ENCODE results near the gene ATXN1. TPM values are rescaled to one million over a fixed set of nuclear protein-coding genes. Genes with fewer than 3 reads are reported as not detected.

The ATXN1 gene
- total and polyA plus RNA-seq, 2 of the 8 experiments (the other 6 are each of a cell fraction or from before 2014, with no cell fraction given) = 1.6 to 4.0 TPM

- Histone ChIP-seq H2AFZ (ENCODE audit: low read length) (no peak overlapping the region), H3K56ac (replicated peaks; ENCODE audit: insufficient read length, low read depth, low read length) (no peak overlapping the region), H3K27ac (ENCODE audit: low read depth, low read length) (no peak overlapping the region), H2BK5ac (ENCODE audit: low read depth, low read length) (no peak overlapping the region), H4K8ac (ENCODE audit: extremely low read depth, insufficient read depth, low read length) (no peak overlapping the region), H3K23ac (ENCODE audit: insufficient read length) (no peak overlapping the region), H3K14ac (ENCODE audit: insufficient read length) (no peak overlapping the region), H3K4me3 (ENCODE audit: extremely low read depth in 1 of 4, insufficient read depth in 2 of 4, low read depth in 3 of 4, low read length in 4 of 4) (no peak overlapping the region), H2BK15ac (ENCODE audit: low read length) (no peak overlapping the region), H4K20me1 (replicated peaks in 1 of 2; ENCODE audit: control insufficient read depth in 1 of 2, insufficient read depth in 2 of 2, low read length in 2 of 2) (no peaks in the 10 kb centered on the region), H2AK5ac (ENCODE audit: low read depth, low read length) (no peak overlapping the region), H3K4me2 (ENCODE audit: insufficient read depth in 1 of 2, low read depth in 2 of 2, low read length in 2 of 2) (no peak overlapping the region), H3K9ac (replicated peaks in 1 of 4; ENCODE audit: extremely low read depth in 1 of 4, low read depth in 3 of 4, low read length in 3 of 4) (no peak overlapping the region), H3K79me2 (ENCODE audit: control insufficient read depth in 1 of 2, insufficient read depth in 2 of 2, low read length in 2 of 2) (no peaks in the 10 kb centered on the region), H2BK12ac (ENCODE audit: low read depth, low read length) (no peak overlapping the region), H4K5ac (ENCODE audit: insufficient read length, low read depth, low read length) (no peak overlapping the region), H3K27me3 (replicated peaks in 1 of 4; ENCODE audit: control insufficient read depth in 3 of 4, extremely low read depth in 1 of 4, insufficient read depth in 3 of 4, low read length in 3 of 4) (no peaks in the 10 kb centered on the region), H2BK120ac (replicated peaks; ENCODE audit: low read depth, low read length) (no peak overlapping the region), H3K18ac (ENCODE audit: extremely low read depth, low read length) (no peak overlapping the region), H4K91ac (replicated peaks; ENCODE audit: insufficient read length, low read length) (no peak overlapping the region), H3K9me3 (ENCODE audit: insufficient read depth in 2 of 2, low read depth in 1 of 2, low read length in 1 of 2) (no peaks in the 10 kb centered on the region), H3K79me1 (ENCODE audit: low read depth, low read length) (no peaks in the 10 kb centered on the region), H3K36me3 (ENCODE audit: control insufficient read depth in 2 of 4, insufficient read depth in 4 of 4, low read length in 3 of 4) (no peaks in the 10 kb centered on the region), H3K4me1 (replicated peaks in 1 of 4; ENCODE audit: control insufficient read depth in 3 of 4, insufficient read depth in 4 of 4, low read length in 3 of 4) (peaks cover 0 to 18% (median 12%) of the 10 kb centered on the region in 4 experiments; a peak in 6 of 7 replicates), H2BK20ac (ENCODE audit: low read length) (no peak overlapping the region), H3K4ac (replicated peaks; ENCODE audit: insufficient read length, low read depth, low read length) (no peak overlapping the region), H3K23me2 (ENCODE audit: low read depth, low read length) (peaks cover 7% of the 10 kb centered on the region)
- no peak for FAIRE-seq
- POLR2A ChIA-PET (ENCODE audit: partially characterized antibody) = no interaction called here
- CTCF ChIA-PET (ENCODE audit: partially characterized antibody) = interaction anchor here (0.8 to 3.6 kb wide), 4 partner anchors 11 to 31 kb away, joined by 3 to 16 read pairs (median 3); no protein-coding TSS in a partner anchor
- 88% methylated on average over 7 of the region's 7 CpGs; no CpG with 5 or more reads in 1 of the 2 experiments for WGBS, 2 experiments (ENCODE audit: extremely low coverage in 1 of 2, insufficient coverage in 1 of 2, insufficient read length in 1 of 2, insufficient replicate concordance in 2 of 2, low coverage in 1 of 2, low lambda C conversion rate in 2 of 2, missing lambda C conversion rate in 1 of 2)
- no peak for DNase-seq (ENCODE audit: low read depth in 1 of 2, low spot score in 2 of 2)
- TF ChIP-seq CTCF (IDR thresholded peaks at IDR 0.05; ENCODE audit: control extremely low read depth in 1 of 3, insufficient read depth in 1 of 3, low read depth in 1 of 3, low read length in 3 of 3) (no peak), ATF2 (IDR thresholded peaks at IDR 0.05; ENCODE audit: low read length) (no peak), GABPA (IDR thresholded peaks at IDR 0.05; ENCODE audit: borderline replicate concordance, insufficient read depth, low read length) (no peak), SAP30 (IDR thresholded peaks at IDR 0.05; ENCODE audit: insufficient read depth, insufficient replicate concordance, low read length) (no peak), POU5F1 (IDR thresholded peaks at IDR 0.05; ENCODE audit: low read depth, low read length) (no peak), GTF2F1 (IDR thresholded peaks at IDR 0.05; ENCODE audit: borderline replicate concordance, low read depth, low read length) (no peak), EZH2 (IDR thresholded peaks at IDR 0.05; ENCODE audit: low read depth, low read length, severe bottlenecking) (no peak), ZNF274 (IDR thresholded peaks at IDR 0.05; ENCODE audit: borderline replicate concordance, extremely low read depth, low read length) (no peak)
Measured at GRCh38 chr6:16301511-16301910, 459.7 kb downstream of the ATXN1 start.
